Sigmoid colon (tissue), 4 donors: ENCODE measurements around the gene TF.
"Not testable (repeated sequence)": the region's sequence is repeated elsewhere in the genome, so short reads cannot be mapped to it uniquely, and the experiment has no call there.

Experiments
- CTCF ChIP-seq, 4 experiments: fragments of 450-650 bp in 3 of 4; fragments of 200-600 bp in 1 of 4; IDR thresholded peaks; one replicate each; pipeline ENCODE4 v1.5.1; 2016 to 2019; ENCODE audit warnings: antibody characterized with exemption in 4 of 4, mild to moderate bottlenecking in 3 of 4, moderate library complexity in 2 of 4
- EP300 ChIP-seq, 4 donors: sonication (generic); formaldehyde crosslinking; IDR thresholded peaks; one replicate each; pipeline ENCODE4 v1.6.1; 2017; ENCODE audit warnings: antibody characterized with exemption in 4 of 4
- POLR2A ChIP-seq, 2 donors: fragments of 450-650 bp; IDR thresholded peaks; one replicate each; pipeline ENCODE4 v1.6.1; 2016; ENCODE audit warnings: antibody characterized with exemption in 2 of 2, mild to moderate bottlenecking in 2 of 2, moderate library complexity in 2 of 2
- POLR2AphosphoS5 ChIP-seq, 4 donors: sonication (generic); formaldehyde crosslinking; IDR thresholded peaks; one replicate each; pipeline ENCODE4 v1.6.1; 2017; ENCODE audit warnings: antibody characterized with exemption in 4 of 4

GRCh38 chr3:133732231-133732630 lies 14.0 kb upstream of the TF start:
- TF ChIP-seq POLR2A, CTCF, EP300, POLR2AphosphoS5 (IDR thresholded peaks at IDR 0.05): not testable (repeated sequence)
